Ramos (cell line): Measurements from ENCODE around the gene ASB10.

Experiments
- in situ Hi-C: fragments of 300-500 bp; cut with MboI; formaldehyde crosslinking; loops from one replicate; pipeline ENCODE4 v1.14.3; 2022; ENCODE audit warnings: low sequenced_read_pairs; ENCODE audit not compliant: unreplicated experiment

Gene ASB10, protein sequence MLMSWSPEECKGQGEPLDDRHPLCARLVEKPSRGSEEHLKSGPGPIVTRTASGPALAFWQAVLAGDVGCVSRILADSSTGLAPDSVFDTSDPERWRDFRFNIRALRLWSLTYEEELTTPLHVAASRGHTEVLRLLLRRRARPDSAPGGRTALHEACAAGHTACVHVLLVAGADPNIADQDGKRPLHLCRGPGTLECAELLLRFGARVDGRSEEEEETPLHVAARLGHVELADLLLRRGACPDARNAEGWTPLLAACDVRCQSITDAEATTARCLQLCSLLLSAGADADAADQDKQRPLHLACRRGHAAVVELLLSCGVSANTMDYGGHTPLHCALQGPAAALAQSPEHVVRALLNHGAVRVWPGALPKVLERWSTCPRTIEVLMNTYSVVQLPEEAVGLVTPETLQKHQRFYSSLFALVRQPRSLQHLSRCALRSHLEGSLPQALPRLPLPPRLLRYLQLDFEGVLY

DNA sequence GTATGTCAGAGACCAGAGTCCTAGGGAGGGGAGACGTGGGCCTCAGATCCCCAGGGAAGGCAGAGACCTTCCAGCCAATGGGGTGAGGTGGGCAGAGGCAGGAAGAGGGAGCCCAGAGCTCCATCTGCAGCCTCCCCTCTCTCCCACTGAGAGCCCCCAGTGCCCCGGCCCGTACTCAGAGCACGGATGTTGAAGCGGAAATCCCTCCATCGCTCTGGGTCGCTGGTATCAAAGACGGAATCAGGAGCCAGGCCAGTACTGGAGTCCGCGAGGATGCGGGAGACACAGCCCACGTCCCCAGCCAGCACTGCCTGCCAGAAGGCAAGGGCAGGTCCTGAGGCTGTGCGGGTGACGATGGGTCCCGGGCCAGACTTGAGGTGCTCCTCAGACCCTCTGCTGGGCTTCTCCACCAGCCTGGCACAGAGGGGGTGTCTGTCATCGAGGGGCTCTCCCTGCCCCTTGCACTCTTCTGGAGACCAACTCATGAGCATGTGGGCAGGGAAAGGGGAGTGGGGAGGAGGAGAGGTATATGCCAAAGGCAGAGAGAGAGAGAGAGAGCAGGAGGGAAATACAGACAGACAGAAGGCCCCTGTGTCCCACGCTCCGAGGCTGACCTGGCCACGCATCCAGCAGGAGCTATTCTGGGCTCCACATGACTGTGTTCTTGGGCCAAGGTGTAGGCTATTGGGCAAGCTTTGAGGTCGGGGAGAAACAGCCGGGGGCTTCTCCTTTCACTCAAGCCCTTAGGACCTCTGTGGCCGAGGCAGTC is at the start of gene ASB10:
TSS of gene ASB10 (minus strand) at position 611 of the 769 bp plus-strand sequence. CDS start at position 491, 120 bp downstream.
- in situ Hi-C loops: no loop called here

DNA sequence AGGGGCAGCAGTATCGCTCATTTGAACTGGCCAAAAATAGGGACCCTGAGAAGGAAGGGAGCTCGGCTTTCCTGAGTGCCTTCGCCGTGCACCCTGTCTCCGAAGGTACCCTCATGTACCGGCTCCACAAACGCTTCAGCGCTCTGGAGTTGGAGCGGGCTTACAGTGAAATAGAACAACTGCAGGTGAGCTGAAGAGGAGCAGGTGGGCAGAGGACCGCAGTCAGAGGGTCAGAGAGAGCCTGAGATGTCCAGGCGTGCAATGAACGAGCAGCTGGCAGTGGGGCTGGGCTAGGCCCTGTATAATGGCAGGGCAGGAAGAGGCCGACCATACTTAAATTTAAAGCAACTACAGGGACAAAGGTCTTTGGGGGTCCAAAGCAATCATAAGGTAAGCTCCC is 49.4 kb upstream of the ASB10 start:
- in situ Hi-C loops: no loop called here

DNA sequence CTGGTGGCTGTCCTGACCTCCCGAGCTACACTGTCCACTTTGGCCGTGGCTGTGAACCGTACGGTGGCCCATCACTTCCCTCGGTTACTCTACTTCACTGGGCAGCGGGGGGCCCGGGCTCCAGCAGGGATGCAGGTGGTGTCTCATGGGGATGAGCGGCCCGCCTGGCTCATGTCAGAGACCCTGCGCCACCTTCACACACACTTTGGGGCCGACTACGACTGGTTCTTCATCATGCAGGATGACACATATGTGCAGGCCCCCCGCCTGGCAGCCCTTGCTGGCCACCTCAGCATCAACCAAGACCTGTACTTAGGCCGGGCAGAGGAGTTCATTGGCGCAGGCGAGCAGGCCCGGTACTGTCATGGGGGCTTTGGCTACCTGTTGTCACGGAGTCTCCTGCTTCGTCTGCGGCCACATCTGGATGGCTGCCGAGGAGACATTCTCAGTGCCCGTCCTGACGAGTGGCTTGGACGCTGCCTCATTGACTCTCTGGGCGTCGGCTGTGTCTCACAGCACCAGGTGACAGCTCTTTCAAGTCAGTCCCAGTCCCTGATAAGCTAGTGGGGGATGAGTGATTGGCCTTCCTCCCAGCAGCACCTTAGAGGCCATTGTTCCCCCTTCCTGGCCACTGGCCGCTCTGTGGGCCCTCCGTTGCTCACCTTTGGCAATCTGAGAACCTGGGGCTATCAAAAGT is 48.2 kb upstream of the ASB10 start:
- in situ Hi-C loops: no loop called here

DNA sequence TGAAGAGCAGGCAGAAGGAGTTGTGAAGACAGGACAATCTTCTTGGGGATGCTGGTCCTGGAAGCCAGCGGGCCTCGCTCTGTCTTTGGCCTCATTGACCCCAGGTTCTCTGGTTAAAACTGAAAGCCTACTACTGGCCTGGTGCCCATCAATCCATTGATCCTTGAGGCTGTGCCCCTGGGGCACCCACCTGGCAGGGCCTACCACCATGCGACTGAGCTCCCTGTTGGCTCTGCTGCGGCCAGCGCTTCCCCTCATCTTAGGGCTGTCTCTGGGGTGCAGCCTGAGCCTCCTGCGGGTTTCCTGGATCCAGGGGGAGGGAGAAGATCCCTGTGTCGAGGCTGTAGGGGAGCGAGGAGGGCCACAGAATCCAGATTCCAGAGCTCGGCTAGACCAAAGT is 46.8 kb upstream of the ASB10 start:
- in situ Hi-C loops: no loop called here

DNA sequence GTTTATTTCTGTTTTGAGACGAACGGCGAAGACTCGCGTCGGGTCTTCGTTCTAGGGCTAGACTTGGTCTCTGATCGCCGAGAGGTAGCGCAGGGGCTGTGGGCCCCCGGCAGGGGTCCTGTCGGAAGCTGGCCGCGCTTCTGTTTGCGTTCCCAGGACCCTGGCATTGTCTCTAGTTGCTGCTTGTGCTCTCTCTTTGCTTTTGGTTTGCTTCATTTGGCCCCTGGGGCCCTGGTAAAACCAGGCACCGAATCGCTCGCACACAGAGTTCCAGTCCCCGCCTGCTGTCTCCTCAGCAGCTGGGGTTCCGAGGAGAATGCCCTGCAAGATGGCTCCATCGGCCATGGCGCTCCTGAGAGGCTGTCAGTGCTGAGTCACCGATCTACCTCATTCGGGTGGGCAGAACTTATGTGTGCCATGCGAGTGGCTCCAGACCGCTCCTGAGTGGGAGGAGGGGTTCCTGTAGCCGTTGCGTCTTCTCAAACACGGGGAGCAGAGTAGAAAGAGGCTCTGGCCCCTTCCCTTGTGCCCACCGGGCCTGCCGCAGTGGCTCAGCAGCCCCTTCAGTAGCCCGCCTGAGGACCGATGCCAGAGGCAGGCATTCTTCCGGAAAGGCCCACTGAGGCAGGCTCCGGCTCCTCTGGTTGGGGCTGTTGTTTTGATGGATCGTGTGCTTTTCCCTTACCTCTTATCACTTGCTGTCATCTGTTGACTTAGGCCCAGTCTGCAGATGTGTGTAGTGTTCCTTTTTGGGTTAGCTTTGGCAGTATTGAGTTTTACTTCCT is 46.1 kb upstream of the ASB10 start:
- in situ Hi-C loops: no loop called here

DNA sequence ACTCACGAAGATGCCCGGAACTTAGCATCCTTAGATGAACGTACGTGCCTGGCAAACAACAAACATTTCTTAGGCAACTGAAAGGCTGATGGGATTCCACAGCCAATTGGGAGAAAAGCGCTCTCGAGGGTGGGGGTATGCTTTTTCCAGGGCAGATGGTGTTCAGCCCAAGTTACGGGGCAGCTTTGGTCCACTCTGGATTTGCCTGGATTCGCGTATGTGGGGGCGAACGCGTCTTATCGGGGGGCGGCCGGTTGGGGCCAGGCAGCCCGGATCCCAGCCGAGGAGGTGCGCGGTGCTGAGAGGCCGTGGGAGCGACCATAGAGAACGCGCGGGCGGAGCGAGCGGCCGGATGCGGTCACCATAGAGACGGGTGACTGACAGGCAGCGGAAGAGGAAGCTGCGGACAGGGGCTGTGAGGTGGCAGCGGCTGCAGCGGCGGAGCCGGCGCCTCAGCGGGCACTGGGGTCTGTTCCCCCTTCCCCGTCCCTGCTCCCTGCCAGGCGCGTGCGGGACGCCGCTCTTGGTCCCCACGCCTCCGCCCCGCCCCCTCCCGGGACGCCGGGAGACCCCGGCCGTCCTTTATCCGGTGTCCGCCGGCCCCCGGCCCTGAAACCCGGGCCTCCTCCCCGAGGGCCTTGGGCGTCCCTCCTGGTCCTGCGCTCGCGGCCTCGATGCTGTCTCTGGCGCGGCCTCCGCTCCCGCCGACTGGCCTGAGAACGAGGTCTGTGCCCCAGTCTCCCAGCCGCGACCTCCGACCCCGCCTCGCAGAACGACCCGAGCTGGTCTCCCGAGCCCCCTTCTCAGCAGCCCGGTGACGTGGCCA is 45.3 kb upstream of the ASB10 start, which contains the start of gene CHPF2:
TSS of gene CHPF2 (plus strand) at position 393 of the 826 bp plus-strand sequence. CDS start 1,529 bp downstream, outside the sequence.
- in situ Hi-C loops: no loop called here

DNA sequence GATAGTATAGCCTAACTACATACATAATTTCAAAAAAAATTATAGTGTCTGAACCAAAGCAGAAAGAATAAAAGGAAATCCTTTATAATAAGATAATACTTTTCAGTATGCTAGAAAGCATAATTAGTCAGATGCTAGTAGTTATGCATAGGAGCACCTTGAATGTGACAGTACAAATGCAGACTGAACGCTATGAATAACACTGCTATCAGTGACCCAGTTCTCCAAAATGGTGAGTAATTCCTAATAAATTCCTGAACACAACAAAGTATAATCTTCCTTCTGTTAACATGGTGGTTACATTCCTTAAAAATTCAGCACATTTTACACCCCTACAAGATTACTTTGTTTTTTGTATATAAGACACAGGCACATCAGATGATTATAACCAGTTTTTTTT is 44.0 kb upstream of the ASB10 start:
- in situ Hi-C loops: no loop called here

DNA sequence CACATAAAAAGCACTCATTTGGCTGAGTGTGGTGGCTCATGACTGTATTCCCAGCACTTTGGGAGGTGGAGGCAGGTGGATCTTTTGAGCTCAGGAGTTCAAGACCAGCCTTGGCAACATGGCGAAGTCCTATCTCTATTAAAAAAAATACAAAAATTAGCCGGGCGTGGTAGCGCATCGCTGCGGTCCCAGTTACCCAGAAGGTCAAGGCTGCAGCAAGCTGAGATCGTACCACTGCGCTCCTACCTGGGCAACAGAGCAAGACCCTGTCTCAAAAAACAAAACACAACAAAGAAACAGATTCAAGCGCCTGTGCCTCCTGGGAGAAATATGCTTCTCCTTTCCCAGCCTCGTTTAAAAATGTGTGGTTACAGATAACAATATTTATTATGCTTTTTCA is 42.2 kb upstream of the ASB10 start:
- in situ Hi-C loops: no loop called here

DNA sequence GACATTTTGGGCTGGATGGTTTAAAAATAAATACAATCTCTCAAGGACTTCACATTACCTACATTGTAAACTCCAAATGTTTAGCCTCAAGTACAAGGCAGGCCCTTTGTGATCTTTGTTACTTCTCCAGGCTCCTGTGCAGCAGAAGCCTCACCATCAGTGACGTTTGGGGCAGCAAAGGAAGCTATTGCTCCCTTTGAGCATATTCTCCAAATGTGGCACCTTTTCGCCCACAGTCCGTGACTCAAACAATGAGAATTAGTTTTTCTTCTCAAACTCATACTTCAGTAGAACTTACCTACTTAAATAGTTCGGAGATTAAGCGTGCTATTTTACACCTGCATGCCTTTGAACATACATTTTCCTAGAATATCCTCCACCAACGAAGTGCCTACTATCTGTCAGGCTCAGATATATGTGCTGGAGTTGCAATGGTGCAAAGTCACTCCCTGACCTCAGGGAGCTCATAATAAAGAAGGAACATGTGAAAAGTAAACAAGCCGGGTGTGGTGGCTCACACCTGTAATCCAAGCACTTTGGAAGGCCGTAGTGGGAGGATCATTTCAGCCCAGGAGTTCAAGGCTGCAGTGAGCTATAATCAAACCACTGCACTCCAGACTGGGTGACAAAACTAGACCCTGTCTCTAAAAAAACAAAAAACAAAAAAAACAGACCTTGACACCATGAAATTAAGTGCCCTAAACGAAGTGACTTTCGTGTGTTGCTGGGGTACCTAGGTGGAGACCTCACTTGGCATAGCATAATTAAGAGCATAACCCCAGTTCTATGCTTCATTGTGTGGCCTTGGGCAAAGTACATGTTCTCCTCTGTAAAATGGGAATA is 41.2 kb upstream of the ASB10 start:
- in situ Hi-C loops: no loop called here

DNA sequence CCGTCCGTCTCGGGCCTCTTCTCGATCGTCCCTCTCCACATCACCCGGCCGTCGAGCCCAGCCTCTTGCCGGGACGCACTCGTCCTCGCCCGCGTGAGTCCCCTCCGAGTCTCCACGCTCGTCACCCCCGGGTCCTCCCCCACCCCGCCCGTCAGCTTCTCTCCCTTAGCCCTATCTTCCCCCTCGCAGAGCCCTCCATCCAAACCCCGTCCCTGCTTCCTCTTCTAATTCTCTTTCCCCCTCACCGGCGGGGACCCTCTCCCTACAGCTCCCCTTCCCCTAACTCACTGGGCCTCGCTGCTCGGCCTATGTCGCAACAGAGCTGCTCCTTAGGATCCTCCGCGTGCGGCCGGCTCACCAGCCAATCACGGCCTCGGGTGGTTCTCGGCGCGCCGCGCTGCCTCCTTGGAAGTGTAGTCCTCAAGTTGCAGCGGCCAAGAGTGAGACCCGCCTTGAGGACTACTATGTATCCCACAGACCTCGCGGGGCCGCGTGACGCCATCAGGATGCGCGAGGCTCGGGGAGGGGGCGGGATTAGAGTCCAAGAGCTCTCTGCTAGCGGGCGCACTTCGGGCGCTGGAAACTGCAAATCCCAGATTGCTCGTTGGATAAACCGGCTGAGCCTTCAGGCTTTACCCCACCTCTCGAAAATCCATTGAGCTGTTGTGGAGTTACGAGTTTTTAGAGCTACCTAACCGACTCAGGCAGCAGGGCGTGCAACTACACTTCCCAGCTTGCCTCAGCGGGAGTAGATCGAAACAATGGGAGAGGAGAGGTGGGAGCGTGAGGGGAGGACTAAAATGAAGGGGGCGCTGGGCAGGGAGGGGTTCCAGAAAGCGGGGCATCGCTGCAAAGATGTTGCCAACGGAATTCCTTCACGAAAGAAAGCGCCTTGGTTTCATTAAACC is 40.1 kb upstream of the ASB10 start, which contains the start of gene ABCF2:
TSS of gene ABCF2 (minus strand) at position 331 of the 908 bp plus-strand sequence. CDS start 747 bp downstream, outside the sequence.
- in situ Hi-C loops: no loop called here

DNA sequence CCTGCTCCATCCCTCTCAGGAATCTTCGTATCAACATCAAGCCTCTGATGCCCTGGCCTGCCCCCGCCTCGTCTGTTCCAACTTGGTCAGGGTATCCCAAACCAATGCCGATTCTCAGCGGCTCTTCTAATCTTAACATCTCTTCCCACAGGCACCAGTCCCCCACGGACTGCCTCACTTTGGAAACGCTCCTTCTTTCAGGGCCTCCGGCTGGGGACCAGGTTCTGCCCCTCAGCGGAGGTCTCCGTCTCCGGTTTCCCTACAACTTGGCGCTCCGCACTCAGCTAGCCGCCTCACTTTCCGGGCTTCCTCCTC is 39.5 kb upstream of the ASB10 start:
- in situ Hi-C loops: no loop called here

DNA sequence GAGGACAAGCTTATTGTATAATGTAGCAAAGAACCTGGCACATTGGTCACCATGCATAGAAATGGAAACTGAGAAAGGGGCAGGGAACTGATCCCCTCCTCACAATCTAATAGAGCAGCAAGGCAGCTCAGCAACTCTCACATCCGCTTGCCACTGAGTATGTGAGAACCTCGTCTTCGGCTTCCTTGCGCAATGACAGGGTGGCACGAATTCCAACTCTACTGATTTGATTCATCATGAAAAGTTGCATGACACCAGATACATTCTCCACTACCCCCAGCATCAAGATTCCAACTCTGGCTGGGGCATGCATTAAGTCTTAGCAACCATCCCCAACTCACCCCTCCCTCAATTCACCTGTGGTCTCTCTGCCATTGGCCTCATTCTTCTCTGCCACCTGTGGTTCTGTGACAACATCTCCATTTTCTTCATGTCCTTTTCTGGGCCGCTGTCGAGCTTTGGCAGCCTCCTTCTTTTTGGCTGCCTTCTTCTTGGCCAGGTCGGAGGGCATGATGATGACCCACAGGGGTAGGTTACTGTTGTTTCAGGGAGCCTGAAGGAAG is 39.0 kb upstream of the ASB10 start:
- in situ Hi-C loops: no loop called here

DNA sequence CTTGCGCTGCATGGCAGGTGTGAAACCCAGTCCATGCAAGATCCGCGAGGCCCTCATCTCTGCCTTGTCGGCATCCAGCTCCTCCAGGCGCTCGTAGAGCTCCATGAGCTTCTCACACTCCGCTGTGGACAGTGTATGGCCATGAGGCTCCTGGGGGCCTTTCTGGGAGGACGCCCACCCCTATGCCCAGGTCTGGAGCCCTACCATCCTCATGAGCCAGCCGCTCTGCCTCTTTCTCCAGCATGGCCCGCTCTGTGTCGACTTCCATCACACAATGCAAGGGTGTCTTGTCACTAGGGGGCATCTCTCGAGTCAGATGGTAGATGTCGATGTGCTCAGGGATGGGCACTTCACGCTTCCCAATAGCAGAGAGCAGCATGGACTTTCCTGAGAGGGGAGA is 36.7 kb upstream of the ASB10 start:
- in situ Hi-C loops: no loop called here

DNA sequence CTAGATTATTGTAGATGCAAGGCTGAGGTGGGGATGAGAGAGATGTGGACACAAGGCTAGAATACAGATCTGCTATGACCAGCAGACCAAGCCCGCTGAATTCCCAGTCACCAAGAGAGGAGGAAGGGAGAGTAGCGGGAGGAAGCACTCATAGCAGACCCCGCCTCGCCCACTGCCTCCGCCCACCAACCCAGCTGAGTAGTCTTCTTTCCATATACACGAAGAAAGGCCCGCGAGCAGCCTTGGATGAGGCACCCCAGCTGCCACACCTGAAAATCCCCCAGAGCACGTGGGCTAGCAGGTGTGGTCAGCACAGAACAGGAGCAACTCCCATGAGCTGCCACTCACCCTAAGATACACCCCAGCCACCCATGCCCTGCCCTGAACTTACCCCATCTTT is 31.1 kb upstream of the ASB10 start:
- in situ Hi-C loops: no loop called here

DNA sequence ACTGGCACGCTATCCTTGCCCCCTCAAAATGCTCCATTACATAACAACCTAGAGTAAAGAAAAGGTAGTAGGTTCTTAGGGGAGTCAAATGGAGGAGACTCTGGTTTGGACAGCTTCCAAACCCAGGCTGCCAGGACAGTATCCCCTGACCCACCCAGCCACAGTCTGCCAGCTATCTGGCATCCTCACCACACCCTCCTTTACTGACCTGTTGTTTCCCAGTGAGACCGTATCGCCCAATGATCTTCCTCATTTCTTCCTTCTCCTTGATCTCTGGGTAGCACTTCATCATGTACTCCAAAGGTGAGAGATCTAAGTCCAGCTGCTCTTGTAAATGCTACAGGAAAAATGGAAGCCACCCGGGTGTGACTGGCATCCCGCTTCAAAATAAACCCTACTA is 28.3 kb upstream of the ASB10 start:
- in situ Hi-C loops: no loop called here

DNA sequence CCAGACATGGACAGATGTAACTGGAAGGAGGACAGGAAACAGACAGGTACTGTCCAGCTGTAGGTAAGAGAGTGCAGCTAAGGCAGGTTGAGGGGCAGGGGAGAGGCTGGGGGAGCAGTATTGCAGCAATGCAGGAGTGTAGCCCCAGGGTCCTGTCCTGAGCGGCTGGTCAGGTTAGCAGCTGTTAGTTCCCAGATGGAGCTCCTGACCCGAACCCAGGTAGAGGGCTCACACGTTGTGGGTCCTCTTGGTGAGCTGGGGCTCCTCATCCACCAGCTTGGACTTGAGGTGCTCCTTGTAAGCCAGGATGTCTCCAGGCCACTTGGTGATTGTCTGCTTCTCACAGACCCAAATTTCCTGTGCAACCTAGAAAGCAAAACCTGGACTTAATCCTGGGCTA is 26.8 kb upstream of the ASB10 start:
- in situ Hi-C loops: no loop called here

DNA sequence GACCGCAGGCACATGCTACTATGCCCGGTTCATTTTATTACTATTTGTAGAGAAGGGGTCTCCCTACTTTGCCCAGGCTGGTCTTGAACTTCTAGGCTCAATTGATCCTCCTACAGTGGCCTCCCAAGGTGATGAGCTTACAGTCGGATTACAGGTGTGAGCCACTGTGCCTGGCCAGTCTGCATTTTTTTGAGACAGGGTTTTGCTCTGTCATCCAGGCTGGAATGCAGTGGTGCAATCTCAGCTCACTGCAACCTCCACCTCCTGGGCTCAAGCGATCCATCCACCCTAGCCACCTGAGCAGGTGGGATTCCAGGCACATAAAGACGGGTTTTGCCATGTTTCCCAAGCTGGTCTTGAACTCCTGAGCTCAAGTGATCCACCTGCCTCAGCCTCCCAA is 25.6 kb upstream of the ASB10 start:
- in situ Hi-C loops: no loop called here
